Stimulated activated naive CD8-positive, alpha-beta T cell treated with anti-CD3 and anti-CD28 coated beads, Interleukin-15, amount 100 ng/mL, for 72 hours (primary cell): ENCODE measurements around the gene LRP8.
"Not testable (repeated sequence)": the region's sequence is repeated elsewhere in the genome, so short reads cannot be mapped to it uniquely, and the experiment has no call there.

Experiments used
- ATAC-seq: fragments of 150-1000 bp; cut with Tn5 transposase; 2 replicates; pipeline ENCODE4 v1.10.0; 2021; ENCODE audit warnings: mild to moderate bottlenecking, moderate library complexity
- DNase-seq, 2 donors: peaks; one replicate each; pipeline ENCODE4 v3.0.0; 2021 to 2022
- H3K27ac Mint-ChIP-seq, 2 donors: one replicate each; pipeline ENCODE4 v1.8.0; 2022; ENCODE audit warnings: mild to moderate bottlenecking in 2 of 2, mixed read lengths in 2 of 2, moderate library complexity in 2 of 2
- H3K27me3 Mint-ChIP-seq: one replicate; pipeline ENCODE4 v1.8.0; 2022; ENCODE audit warnings: mixed read lengths
- H3K4me1 Mint-ChIP-seq: one replicate; pipeline ENCODE4 v1.8.0; 2022; ENCODE audit warnings: mild to moderate bottlenecking, mixed read lengths
- H3K4me3 Mint-ChIP-seq, 2 donors: one replicate each; pipeline ENCODE4 v1.8.0; 2022; ENCODE audit warnings: mild to moderate bottlenecking in 2 of 2, mixed read lengths in 2 of 2, moderate library complexity in 1 of 2
- H3K9me3 Mint-ChIP-seq, 2 donors: one replicate each; pipeline ENCODE4 v1.8.0; 2022; ENCODE audit warnings: mixed read lengths in 2 of 2

Gene LRP8

DNA sequence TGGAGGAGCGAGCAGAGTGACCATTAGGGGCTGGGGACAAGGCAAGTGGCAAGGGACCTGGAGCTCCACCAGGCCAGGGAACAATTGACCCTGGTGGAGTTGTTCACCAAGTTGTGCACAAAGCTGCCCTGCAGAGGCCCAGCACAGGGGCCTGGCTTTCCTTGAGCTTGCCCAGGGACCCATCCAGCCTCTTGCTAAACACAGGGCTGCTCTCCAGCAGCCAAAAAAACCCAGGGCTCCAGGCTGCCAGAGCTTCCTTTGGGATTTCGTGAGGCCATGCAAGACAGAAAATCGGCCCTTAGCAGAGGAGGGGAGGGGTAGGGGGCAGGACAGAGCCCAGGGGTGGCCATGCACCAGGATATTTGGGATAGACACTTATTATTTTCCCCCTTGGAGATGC is 32.6 kb downstream of the LRP8 start:
- DNase-seq (no peak), ATAC-seq (no peak)
- Mint-ChIP-seq H3K4me1 (peaks cover 52% of the 10 kb centered on the region), H3K27me3 (no peaks in the 10 kb centered on the region), H3K4me3 (no peak overlapping the region), H3K27ac (peak overlapping the region in 1 of 2 donors; percentile 83), H3K9me3 (no peaks in the 10 kb centered on the region)

DNA sequence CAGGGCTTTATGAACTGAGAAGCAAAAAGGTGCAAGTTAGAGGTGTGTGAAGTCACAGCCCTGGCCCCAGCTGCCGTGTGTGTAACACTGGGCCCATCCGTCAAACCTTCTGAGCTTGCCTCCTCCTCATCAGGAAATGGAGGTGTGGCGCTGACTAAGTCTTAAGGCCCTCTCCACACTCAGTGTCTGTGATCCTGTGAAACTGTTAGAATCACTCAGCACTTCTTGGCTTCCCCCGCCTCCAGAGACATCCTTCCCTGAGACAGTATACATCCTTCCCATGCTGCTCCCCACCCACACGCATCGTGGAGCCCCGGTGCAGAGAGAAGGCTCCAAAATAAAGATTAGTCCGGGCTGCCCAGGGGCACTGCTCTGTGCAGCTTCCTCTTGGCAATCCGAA is 33.3 kb downstream of the LRP8 start:
- peak; percentile 74 for ATAC-seq
- Mint-ChIP-seq H3K27ac (peak overlapping the region; percentile 48 to 83), H3K4me1 (peaks cover 46% of the 10 kb centered on the region), H3K27me3 (no peaks in the 10 kb centered on the region), H3K9me3 (no peaks in the 10 kb centered on the region), H3K4me3 (peak overlapping the region in 1 of 2 donors; percentile 19)
- DNase-seq = peak in 1 of 2 donors; percentile 19

DNA sequence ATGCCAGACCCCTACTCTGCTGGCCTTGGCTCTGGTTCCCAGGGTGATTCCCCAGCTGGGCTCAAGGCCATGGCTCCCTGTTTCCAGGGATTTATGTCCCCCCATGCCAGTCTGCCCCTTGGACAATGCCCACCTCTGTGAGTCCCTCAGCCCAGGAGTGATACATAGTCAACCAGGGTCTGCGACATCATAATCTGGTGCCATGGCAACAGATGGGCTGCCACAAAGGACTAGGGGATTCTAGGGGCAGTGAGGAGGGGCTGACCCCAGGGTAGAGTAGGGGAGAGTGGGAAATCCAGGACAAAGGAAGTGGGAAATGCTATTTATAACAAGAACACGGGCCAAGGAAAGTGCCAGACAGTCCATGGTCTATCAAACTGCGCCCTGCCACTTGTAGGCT is 33.8 kb downstream of the LRP8 start:
- H3K4me1 Mint-ChIP-seq = peaks cover 46% of the 10 kb centered on the region

DNA sequence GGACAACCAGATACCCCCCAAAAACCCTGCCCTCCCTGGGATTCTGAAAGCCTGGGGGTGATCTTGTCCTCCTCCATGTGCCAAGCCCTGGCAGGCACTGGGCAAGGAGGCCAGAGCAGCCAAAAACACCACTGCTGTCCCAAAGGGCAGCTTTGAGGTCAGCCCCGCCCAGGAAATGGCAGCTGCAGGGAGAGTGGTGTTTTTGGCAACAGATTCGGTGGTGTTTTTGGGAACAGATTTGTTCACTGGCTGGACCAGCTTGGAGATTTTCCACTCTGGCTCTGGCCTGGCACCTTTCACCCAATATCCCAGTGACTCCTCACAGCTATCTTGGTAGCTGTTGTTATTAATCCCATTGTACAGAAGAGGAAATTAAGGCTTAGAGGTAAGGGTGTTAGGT is 34.7 kb downstream of the LRP8 start:
- H3K27ac Mint-ChIP-seq = peak overlapping the region in 1 of 2 donors; percentile 33

More for the DNA sequence above, 33.8 kb downstream of the LRP8 start:
- Mint-ChIP-seq H3K27me3 (no peaks in the 10 kb centered on the region), H3K9me3 (no peaks in the 10 kb centered on the region), H3K4me3 (no peak overlapping the region), H3K27ac (peak overlapping the region in 1 of 2 donors; percentile 34)
- ATAC-seq = no peak
- no peak for DNase-seq

DNA sequence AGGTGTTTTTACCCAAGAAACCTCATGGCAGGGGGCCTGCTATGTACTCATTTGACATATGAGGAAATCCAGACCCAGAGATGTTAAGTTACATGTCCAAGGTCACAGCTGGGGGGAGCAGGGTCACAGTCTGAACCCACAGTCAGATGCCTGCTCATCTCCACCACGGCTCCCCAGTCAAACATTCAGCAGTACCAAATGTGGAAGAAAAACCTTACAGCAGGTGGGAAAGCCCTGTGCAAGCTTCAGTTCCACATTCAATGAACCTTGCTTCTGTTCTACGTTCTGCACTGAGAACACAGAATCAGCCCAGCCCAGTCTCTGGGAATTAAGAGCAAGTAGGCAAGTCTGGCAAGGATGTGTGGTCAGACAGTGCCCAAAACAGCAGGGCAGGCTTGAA is 35.2 kb downstream of the LRP8 start:
- H3K4me1 Mint-ChIP-seq = peaks cover 41% of the 10 kb centered on the region
- H3K4me3 Mint-ChIP-seq = no peak overlapping the region
- H3K27ac Mint-ChIP-seq = peak overlapping the region in 1 of 2 donors; percentile 11
- DNase-seq (no peak), ATAC-seq (no peak)
- H3K9me3 Mint-ChIP-seq = no peaks in the 10 kb centered on the region
- H3K27me3 Mint-ChIP-seq = no peaks in the 10 kb centered on the region

More for the DNA sequence above, 34.7 kb downstream of the LRP8 start:
- Mint-ChIP-seq H3K27me3 (no peaks in the 10 kb centered on the region), H3K4me3 (no peak overlapping the region), H3K9me3 (no peaks in the 10 kb centered on the region), H3K4me1 (peaks cover 41% of the 10 kb centered on the region)
- no peak for DNase-seq
- ATAC-seq = no peak

DNA sequence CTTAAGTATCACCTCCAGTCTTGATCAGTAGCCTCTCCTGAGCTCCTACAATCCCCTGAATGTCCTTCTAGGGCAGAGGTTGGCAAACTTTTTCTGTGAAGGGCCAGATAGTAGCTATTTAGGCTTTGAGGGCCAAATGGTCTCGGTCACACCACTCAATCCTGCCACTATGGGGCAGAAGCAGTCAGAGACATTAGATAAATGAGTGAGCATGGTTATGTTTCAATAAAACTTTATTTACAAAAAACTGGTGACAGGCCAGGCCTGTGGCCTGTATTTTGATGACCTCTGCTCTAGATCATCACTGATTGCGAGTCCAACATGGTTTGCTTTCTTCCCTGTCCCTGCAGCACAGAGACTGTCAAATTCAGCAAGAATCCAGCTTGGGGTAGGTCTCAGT is 36.3 kb downstream of the LRP8 start:
- Mint-ChIP-seq H3K9me3 (no peaks in the 10 kb centered on the region), H3K27ac (no peak overlapping the region), H3K4me3 (no peak overlapping the region), H3K27me3 (no peaks in the 10 kb centered on the region), H3K4me1 (peaks cover 39% of the 10 kb centered on the region)
- DNase-seq (no peak), ATAC-seq (no peak)

DNA sequence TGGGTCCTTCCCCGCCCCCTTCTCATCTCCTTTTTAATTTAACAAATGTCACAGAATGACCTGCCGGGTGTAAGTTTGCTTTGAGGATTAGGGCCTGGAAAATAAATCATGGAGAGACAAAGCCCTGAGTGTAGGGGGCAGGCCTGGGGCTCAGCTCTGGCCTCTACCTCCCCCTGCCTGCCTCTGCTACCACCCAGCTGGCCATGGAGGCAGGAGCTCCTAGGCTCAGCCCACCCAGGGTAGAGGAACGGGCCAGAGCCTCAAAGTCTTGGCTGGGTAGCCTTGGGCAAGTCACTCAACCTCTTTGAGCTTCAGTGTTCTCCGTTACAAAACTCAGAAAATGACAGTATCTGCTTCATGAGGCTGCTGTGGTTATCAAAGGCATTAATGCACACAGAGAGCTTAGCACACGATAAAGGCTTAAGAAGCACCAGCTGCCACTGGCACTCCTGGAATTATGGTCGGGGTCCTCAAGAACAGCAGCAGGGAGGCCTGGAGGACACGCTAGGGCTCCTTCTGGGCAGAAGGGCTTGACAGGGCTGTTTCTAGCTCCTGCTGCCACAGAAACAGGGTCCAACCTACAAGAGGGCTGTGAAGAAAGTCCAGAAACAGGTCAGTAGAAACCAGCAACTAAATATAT is 39.0 kb downstream of the LRP8 start:
- ATAC-seq (no peak), DNase-seq (no peak)
- H3K27ac Mint-ChIP-seq = peak overlapping the region in 1 of 2 donors; percentile 71
- H3K9me3 Mint-ChIP-seq = no peaks in the 10 kb centered on the region
- no peak overlapping the region for H3K4me3 Mint-ChIP-seq
- no peaks in the 10 kb centered on the region for H3K27me3 Mint-ChIP-seq
- H3K4me1 Mint-ChIP-seq = peaks cover 14% of the 10 kb centered on the region

DNA sequence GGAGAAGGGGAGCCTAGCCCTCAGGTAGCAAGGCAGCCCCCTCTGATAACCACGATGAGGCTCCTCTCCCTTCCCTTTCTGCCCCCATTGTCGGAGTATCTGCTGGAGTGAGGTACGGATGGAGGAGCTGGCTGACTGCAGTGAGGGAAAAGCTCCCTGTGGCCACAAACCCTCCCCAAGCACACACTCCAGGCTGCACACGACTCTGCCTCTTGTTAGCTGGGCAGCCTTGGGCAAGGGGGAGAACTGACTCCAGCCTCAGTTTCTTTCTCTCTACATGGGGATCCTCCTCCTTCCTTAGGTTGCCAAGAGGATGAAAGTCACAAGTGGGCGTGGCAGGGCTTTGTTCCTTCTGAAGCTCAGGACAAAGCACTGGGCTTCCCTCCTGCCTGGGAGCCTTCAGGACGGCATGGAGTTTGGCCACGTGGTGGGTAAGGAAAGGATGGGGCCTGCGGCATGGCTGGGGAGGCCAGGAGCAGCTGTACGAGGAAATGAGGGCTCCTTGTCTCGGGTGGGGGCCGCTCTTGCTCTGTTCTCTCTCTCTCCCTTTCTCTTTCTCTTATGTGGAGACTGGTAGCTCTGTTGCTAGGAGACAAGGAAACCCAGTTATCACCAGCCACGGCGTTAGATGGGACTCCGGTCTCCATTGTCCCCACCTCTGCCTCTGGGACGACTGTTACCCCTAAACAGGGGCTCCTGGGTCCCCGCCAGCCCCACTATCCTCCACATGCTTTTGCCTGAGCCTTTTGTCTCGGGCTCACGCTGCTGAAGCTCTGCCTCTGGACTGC is 39.7 kb downstream of the LRP8 start:
- Mint-ChIP-seq H3K27ac (peak overlapping the region in 1 of 2 donors; percentile 66), H3K4me3 (no peak overlapping the region), H3K9me3 (no peaks in the 10 kb centered on the region), H3K27me3 (no peaks in the 10 kb centered on the region), H3K4me1 (peaks cover 7% of the 10 kb centered on the region)
- DNase-seq = no peak
- no peak for ATAC-seq

DNA sequence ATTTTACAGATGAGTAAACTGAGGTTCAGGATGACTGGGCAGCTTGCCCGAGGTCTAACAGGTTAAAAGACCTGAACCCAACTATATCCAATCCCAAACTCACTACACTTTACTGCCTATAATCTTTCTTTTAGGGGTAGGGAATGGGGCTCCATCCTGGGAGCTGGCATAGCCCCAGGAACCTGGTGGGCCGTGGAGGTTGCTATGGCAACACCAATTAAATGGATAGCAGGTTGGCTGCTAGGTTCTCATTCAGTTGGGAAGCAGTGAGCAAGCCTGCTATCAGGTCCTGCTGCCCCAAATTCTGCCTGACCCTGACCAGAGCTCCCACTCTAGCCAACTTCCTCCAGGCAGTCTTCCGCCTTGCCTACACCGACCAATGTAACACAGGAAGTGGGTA is 40.9 kb downstream of the LRP8 start:
- no peaks in the 10 kb centered on the region for H3K27me3 Mint-ChIP-seq
- H3K4me3 Mint-ChIP-seq = no peak overlapping the region
- DNase-seq (no peak), ATAC-seq (no peak)
- H3K9me3 Mint-ChIP-seq = no peaks in the 10 kb centered on the region
- peak overlapping the region; percentile 12 to 25 for H3K27ac Mint-ChIP-seq
- no peaks in the 10 kb centered on the region for H3K4me1 Mint-ChIP-seq

DNA sequence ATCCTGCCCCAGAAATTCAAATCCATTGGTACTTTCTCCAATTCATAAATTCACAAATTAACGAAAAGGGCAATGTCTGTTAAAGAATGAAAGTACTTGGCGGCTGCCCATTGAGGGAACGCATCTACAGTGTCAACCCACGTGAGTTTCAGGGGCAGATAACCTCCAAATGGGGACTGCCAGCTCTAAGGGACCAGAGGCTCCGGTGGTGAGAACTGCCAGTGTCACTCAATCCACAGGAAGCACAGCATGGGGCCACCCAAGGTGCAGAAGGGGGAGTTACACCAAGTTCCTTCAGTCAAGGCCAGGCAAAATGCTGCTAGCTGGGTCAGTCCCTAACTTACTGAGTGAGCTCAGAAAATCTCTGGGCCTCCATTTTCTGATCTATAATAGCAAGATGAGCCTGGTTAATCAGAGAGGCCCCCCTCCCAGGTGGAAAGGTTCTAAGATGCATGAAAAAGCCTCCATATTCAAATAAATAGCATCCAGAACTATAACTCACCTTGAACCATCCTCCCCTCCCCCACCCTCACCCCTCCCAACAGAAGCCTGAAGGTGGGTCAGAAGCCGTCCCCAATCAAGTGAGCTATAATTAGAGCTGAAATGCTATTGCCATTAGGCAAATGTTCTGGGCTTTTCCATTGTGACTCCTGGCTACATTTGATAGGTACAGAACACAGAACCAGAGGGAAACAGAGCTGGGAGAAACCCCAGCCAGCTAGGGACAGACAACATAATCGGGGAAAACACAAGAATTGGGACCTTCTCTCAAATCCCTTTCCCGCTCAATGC is 41.7 kb downstream of the LRP8 start:
- no peaks in the 10 kb centered on the region for H3K9me3 Mint-ChIP-seq
- H3K27me3 Mint-ChIP-seq = no peaks in the 10 kb centered on the region
- H3K4me3 Mint-ChIP-seq = peak overlapping the region in 1 of 2 donors; percentile 6
- ATAC-seq (peak; percentile 98), DNase-seq (peak in 1 of 2 donors; percentile 73)
- H3K27ac Mint-ChIP-seq = no peak overlapping the region
- H3K4me1 Mint-ChIP-seq = no peaks in the 10 kb centered on the region

DNA sequence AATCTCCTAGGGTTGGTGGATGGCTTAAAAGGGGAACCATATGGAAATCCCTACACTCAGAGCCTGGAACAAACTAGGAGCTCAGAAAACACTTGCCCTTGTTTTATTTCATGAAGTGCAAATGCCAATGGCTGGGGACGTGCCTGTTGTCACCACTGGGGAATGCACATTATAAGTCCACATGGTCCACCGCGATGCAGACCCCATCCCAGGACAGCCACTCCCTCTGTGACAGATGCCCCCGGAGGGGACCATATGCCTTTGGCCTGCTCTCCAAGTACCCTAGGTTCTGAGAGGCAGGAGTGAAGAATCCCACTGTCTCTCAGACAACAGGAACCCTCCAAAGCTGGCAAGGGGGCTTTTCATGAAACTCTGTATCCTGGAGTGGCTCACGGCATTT is 42.3 kb downstream of the LRP8 start:
- DNase-seq (no peak), ATAC-seq (no peak)
- H3K27ac Mint-ChIP-seq = no peak overlapping the region
- no peak overlapping the region for H3K4me3 Mint-ChIP-seq
- no peaks in the 10 kb centered on the region for H3K4me1 Mint-ChIP-seq
- no peaks in the 10 kb centered on the region for H3K27me3 Mint-ChIP-seq
- H3K9me3 Mint-ChIP-seq = no peaks in the 10 kb centered on the region

DNA sequence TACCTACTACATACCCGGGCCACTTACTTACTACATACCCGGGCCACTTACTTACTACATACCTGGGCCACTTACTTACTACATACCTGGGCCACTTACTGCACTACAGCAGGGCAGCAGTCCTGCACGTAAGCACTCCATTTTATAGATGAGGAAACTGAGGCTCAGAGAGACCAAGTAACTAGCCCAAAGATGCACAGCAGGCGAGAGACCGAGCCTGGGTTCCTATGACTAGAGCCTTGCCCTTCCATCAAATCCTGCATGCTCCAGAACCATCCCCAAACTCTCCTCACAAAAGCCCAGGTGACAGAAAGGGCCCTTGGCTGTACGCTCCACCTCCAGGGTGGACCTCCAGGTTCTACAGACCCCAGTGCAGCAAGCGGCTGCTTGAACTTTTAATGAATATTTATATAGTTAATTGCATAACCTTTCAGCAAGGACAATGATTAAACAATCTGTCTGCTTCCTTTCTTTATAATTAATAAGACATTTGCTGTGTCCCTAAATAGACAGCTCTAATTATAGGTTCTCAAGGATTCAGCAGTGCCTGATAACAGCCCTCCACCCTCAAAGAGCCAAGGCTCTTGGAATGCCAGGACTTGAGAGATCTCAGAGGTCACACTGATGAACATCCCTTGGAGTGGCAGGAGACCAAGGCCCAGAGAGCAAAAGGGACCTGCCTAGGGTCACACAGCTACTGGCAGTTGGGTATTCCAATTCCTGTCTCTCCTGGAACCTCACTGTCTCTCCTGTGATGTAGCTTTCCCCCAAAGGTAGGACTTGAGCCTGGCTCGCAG is 43.4 kb downstream of the LRP8 start:
- H3K27ac Mint-ChIP-seq = peak overlapping the region in 1 of 2 donors; percentile 58
- H3K4me1 Mint-ChIP-seq = no peaks in the 10 kb centered on the region
- no peak for ATAC-seq
- no peak overlapping the region for H3K4me3 Mint-ChIP-seq
- no peaks in the 10 kb centered on the region for H3K27me3 Mint-ChIP-seq
- H3K9me3 Mint-ChIP-seq = no peaks in the 10 kb centered on the region
- DNase-seq = no peak

DNA sequence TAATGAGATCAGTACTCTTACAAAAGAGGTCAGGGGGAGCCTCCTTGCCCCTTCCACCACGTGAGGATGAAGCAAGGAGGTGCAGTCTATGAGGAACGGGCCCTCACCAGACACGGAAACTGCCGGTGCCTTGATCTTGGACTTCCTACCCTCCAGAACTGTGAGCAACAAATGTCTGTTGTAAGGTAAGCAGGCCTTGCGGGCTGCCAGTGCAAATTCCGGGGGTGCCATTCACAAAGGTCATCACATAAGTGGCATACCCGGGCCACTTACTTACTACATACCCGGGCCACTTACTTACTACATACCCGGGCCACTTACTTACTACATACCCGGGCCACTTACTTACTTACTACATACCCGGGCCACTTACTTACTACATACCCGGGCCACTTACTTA is 44.7 kb downstream of the LRP8 start:
- not testable (repeated sequence) for ATAC-seq, H3K9me3 Mint-ChIP-seq, H3K27ac Mint-ChIP-seq

DNA sequence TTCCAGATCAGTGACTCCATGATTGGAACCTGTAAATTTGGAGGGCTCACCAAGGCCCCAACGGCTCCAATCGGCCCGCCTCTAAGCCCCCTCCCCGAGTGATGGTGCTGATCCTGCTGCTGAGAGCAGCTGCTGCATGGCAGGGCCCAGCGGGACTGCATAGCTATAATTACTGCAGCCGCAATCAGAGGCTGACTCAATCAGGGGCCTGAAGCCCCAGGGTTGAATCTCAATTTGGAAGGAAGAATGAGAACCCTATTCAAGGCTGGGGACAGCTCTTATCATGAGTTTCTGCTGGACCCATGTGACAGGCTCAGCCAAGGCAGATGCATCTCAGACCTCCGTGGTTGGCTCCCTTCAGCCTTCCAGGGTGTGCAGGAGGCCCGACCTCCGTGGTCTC is 46.7 kb downstream of the LRP8 start:
- no peak overlapping the region for H3K4me3 Mint-ChIP-seq
- DNase-seq (no peak), ATAC-seq (no peak)
- no peaks in the 10 kb centered on the region for H3K9me3 Mint-ChIP-seq
- peak overlapping the region in 1 of 2 donors; percentile 87 for H3K27ac Mint-ChIP-seq
- no peaks in the 10 kb centered on the region for H3K27me3 Mint-ChIP-seq
- H3K4me1 Mint-ChIP-seq = peaks cover 4% of the 10 kb centered on the region

More for the DNA sequence above, 44.7 kb downstream of the LRP8 start:
- not testable (repeated sequence) for H3K4me1 Mint-ChIP-seq, DNase-seq, H3K27me3 Mint-ChIP-seq, H3K4me3 Mint-ChIP-seq

DNA sequence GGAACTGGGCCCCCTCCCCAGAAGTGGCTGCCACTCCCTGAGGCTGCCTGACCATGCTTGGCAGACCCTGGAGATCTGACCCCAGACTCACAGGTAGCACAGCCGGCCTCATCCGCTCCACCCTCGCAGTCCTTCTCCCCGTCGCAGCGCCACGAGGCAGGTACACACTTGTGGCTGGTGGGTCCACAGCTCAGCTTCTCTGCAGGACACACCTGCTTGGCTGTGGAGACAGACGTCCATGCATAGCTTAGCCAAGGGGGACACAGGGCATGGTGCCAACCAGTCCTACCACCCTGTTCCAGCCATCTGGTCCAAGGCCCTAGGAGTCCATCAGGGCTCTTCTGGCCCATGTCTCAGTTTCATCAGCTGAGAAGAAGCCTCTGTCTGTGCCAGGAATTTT is 47.4 kb downstream of the LRP8 start:
- H3K27ac Mint-ChIP-seq = peak overlapping the region in 1 of 2 donors; percentile 59

More for the DNA sequence above, 47.4 kb downstream of the LRP8 start:
- no peaks in the 10 kb centered on the region for H3K9me3 Mint-ChIP-seq
- DNase-seq (no peak), ATAC-seq (no peak)
- peaks cover 4% of the 10 kb centered on the region for H3K4me1 Mint-ChIP-seq
- H3K27me3 Mint-ChIP-seq = no peaks in the 10 kb centered on the region
- H3K4me3 Mint-ChIP-seq = no peak overlapping the region
